GM23338 (cell line): ENCODE results near the gene ADRA2B. TPM values are rescaled to one million over a fixed set of nuclear protein-coding genes. Genes with fewer than 3 reads are reported as not detected.
A peak's percentile ranks its signal among the peaks of the same experiment; 100 is the strongest.

Experiments
- ATAC-seq: fragments of 200-7000 bp; cut with Tn5 transposase; 3 replicates; pipeline ENCODE4 v1.9.1; 2020
- DNase-seq: peaks from one replicate; pipeline ENCODE4 v3.0.0-alpha.2; 2015; ENCODE audit warnings: low spot score
- H2AFZ ChIP-seq: fragments of 200-600 bp; sonication (generic); 2 replicates; pipeline ENCODE4 v1.8.0; 2016; ENCODE audit warnings: antibody characterized with exemption, mild to moderate bottlenecking, moderate library complexity
- H3F3A ChIP-seq: fragments of 200-600 bp; sonication (generic); replicated peaks from 2 replicates; pipeline ENCODE4 v1.8.0; 2017; ENCODE audit warnings: antibody characterized with exemption, mixed run types, low read depth
- H3K27ac ChIP-seq: fragments of 200-600 bp; sonication (generic); 2 replicates; pipeline ENCODE4 v1.6.1; 2016; ENCODE audit warnings: low read depth
- H3K27me3 ChIP-seq: fragments of 200-600 bp; sonication (generic); 2 replicates; pipeline ENCODE4 v1.8.0; 2016; ENCODE audit warnings: mild to moderate bottlenecking, mixed run types, moderate library complexity; ENCODE audit not compliant: insufficient read depth
- H3K36me3 ChIP-seq: fragments of 200-600 bp; sonication (generic); 2 replicates; pipeline ENCODE4 v1.8.0; 2016; ENCODE audit warnings: mild to moderate bottlenecking; ENCODE audit not compliant: insufficient read depth
- H3K4me1 ChIP-seq: fragments of 200-600 bp; sonication (generic); 2 replicates; pipeline ENCODE4 v1.8.0; 2016; ENCODE audit warnings: mild to moderate bottlenecking, moderate library complexity; ENCODE audit not compliant: insufficient read depth
- H3K4me2 ChIP-seq: fragments of 200-600 bp; sonication (generic); 2 replicates; pipeline ENCODE4 v1.7.1; 2017; ENCODE audit warnings: mixed run types
- H3K4me3 ChIP-seq: fragments of 200-600 bp; sonication (generic); 2 replicates; pipeline ENCODE4 v1.6.1; 2016; ENCODE audit warnings: mixed run types
- H3K79me2 ChIP-seq: fragments of 200-600 bp; sonication (generic); replicated peaks from 2 replicates; pipeline ENCODE4 v1.8.0; 2017; ENCODE audit warnings: mild to moderate bottlenecking; ENCODE audit not compliant: insufficient read depth
- H3K9me2 ChIP-seq: fragments of 200-600 bp; sonication (generic); 2 replicates; pipeline ENCODE4 v1.8.0; 2017; ENCODE audit not compliant: insufficient read depth
- H4K20me1 ChIP-seq: fragments of 200-600 bp; sonication (generic); replicated peaks from 2 replicates; pipeline ENCODE4 v1.8.0; 2017; ENCODE audit warnings: mild to moderate bottlenecking; ENCODE audit not compliant: insufficient read depth
- H3K27ac Mint-ChIP-seq: 2 replicates; pipeline ENCODE4 v1.8.0; 2020; ENCODE audit warnings: inconsistent platforms, mild to moderate bottlenecking, moderate library complexity, mixed read lengths
- H3K27me3 Mint-ChIP-seq: 3 replicates; pipeline ENCODE4 v1.8.0; 2022; ENCODE audit warnings: low read depth, mild to moderate bottlenecking, moderate library complexity, mixed read lengths, inconsistent platforms; ENCODE audit not compliant: insufficient read depth, poor library complexity
- H3K36me3 Mint-ChIP-seq: 3 replicates; pipeline ENCODE4 v1.8.0; 2021; ENCODE audit warnings: low read depth, mild to moderate bottlenecking, inconsistent platforms, moderate library complexity, mixed read lengths
- H3K4me1 Mint-ChIP-seq: 3 replicates; pipeline ENCODE4 v1.8.0; 2020; ENCODE audit warnings: mild to moderate bottlenecking, inconsistent platforms, mixed read lengths
- H3K4me3 Mint-ChIP-seq: 3 replicates; pipeline ENCODE4 v1.8.0; 2021; ENCODE audit warnings: moderate library complexity, mild to moderate bottlenecking, inconsistent platforms, mixed read lengths
- H3K9me3 Mint-ChIP-seq: 3 replicates; pipeline ENCODE4 v1.8.0; 2020; ENCODE audit warnings: moderate library complexity, mild to moderate bottlenecking, inconsistent platforms, mixed read lengths
- CREB1 ChIP-seq: fragments of 250-450 bp; sonication (Bioruptor Pico); IDR thresholded peaks from 2 replicates; pipeline ENCODE4 v1.5.0; 2020; ENCODE audit warnings: low read depth, mild to moderate bottlenecking, moderate library complexity
- CTCF ChIP-seq, 2 experiments: fragments of 200-600 bp in 1 of 2; sonication (generic) in 1 of 2; conservative IDR thresholded peaks; 2 replicates each; pipeline versions ENCODE4 v1.5.1 to v1.6.1; 2016 to 2017; ENCODE audit warnings: antibody characterized with exemption in 2 of 2, low read depth in 2 of 2, mild to moderate bottlenecking in 2 of 2, moderate library complexity in 1 of 2
- ETS1 ChIP-seq: IDR thresholded peaks from 2 replicates; pipeline ENCODE4 v1.6.1; 2016; ENCODE audit warnings: antibody characterized with exemption
- EZH2phosphoT487 ChIP-seq: fragments of 200-600 bp; sonication (generic); IDR thresholded peaks from one replicate; pipeline ENCODE4 v1.8.1; 2018; ENCODE audit warnings: antibody characterized with exemption; ENCODE audit not compliant: unreplicated experiment
- JUNB ChIP-seq: IDR thresholded peaks from one replicate; pipeline ENCODE4 v1.6.1; 2016; ENCODE audit warnings: antibody characterized with exemption; ENCODE audit not compliant: unreplicated experiment
- POLR2AphosphoS5 ChIP-seq: IDR thresholded peaks from 2 replicates; pipeline ENCODE4 v1.6.1; 2016; ENCODE audit warnings: antibody characterized with exemption, low read depth
- REST ChIP-seq: IDR thresholded peaks from one replicate; pipeline ENCODE4 v1.6.1; 2018; ENCODE audit warnings: antibody characterized with exemption; ENCODE audit not compliant: unreplicated experiment
- STAT1 ChIP-seq: IDR thresholded peaks from one replicate; pipeline ENCODE4 v1.6.1; 2016; ENCODE audit warnings: antibody characterized with exemption; ENCODE audit not compliant: unreplicated experiment
- ZNF114 ChIP-seq: fragments of 250-450 bp; sonication (Bioruptor Pico); IDR thresholded peaks from 2 replicates; pipeline ENCODE4 v1.5.0; 2020; ENCODE audit warnings: mild to moderate bottlenecking, moderate library complexity
- ZNF331 ChIP-seq: fragments of 250-450 bp; sonication (Bioruptor Pico); IDR thresholded peaks from 2 replicates; pipeline ENCODE4 v1.5.0; 2020; ENCODE audit warnings: low read depth, mild to moderate bottlenecking, moderate library complexity
- ZNF462 ChIP-seq: fragments of 250-450 bp; sonication (Bioruptor Pico); IDR thresholded peaks from 2 replicates; pipeline ENCODE4 v1.5.0; 2020; ENCODE audit warnings: mild to moderate bottlenecking, moderate library complexity
- polyA plus RNA-seq: library from polyadenylated mRNA; unstranded; fragments of >200 nt; fragmentation: Nextera tagmentation; extraction: Ambion mirVana; gene quantifications from 2 replicates; pipeline ENCODE4 v1.2.1, GENCODE V29; 2016
- total RNA-seq: library from RNA; depleted of rRNA; stranded (reverse); fragments of >200 nt; shearing (Covaris generic); gene quantifications from 2 replicates; pipeline ENCODE4 v1.2.3, GENCODE V29; 2014

ADRA2B gene
- total and polyA plus RNA-seq, 2 experiments from 2014 or later, result 1.7 to 5.9 TPM

- TF ChIP-seq ZNF114 (no peak), CTCF (conservative IDR thresholded peaks at IDR 0.05; ENCODE audit: low read depth in 2 of 2) (peak; percentile 43 to 45), ZNF462 (no peak), EZH2phosphoT487 (no peak)
Measured at GRCh38 chr2:96143848-96144480, 27.6 kb upstream of the ADRA2B start (continued).

GRCh38 chr2:96143231-96143847 lies 27.0 kb upstream of the ADRA2B start:
- peaks cover 25% of the 10 kb centered on the region for H3K27me3 Mint-ChIP-seq
- peak overlapping the region; percentile 88 for H3K4me3 Mint-ChIP-seq
- H3K9me2 ChIP-seq, result no peaks in the 10 kb centered on the region
- no peak overlapping the region for H2AFZ ChIP-seq
- no peak overlapping the region for H3K27ac ChIP-seq
- DNase-seq, result no peak
- H4K20me1 ChIP-seq, result no peaks in the 10 kb centered on the region
- H3K27ac Mint-ChIP-seq, result no peak overlapping the region
- no peak for ATAC-seq
- H3F3A ChIP-seq, result peaks cover 4% of the 10 kb centered on the region; the same call in 1 of the 2 replicates
- H3K4me1 ChIP-seq, result peaks cover 26% of the 10 kb centered on the region
- peaks cover 30% of the 10 kb centered on the region for H3K27me3 ChIP-seq
- peaks cover 15% of the 10 kb centered on the region; the same call in 2 of the 3 replicates for H3K36me3 Mint-ChIP-seq
- H3K9me3 Mint-ChIP-seq, result peaks cover 2% of the 10 kb centered on the region; the same call in 1 of the 3 replicates
- no peaks in the 10 kb centered on the region for H3K79me2 ChIP-seq
- no peak overlapping the region for H3K4me3 ChIP-seq
- peaks cover 33% of the 10 kb centered on the region for H3K4me1 Mint-ChIP-seq
- H3K36me3 ChIP-seq, result no peaks in the 10 kb centered on the region
- no peak overlapping the region for H3K4me2 ChIP-seq
- TF ChIP-seq ETS1 (no peak), STAT1 (no peak), POLR2AphosphoS5 (no peak), JUNB (no peak), EZH2phosphoT487 (no peak), CREB1 (CRISPR knock-in tag) (no peak), ZNF331 (no peak), REST (no peak), ZNF114 (no peak)
